ENCODE data around the gene ZNF536.
A peak's percentile ranks its signal among the peaks of the same experiment; 100 is the strongest.

ZNF536 gene

DNA sequence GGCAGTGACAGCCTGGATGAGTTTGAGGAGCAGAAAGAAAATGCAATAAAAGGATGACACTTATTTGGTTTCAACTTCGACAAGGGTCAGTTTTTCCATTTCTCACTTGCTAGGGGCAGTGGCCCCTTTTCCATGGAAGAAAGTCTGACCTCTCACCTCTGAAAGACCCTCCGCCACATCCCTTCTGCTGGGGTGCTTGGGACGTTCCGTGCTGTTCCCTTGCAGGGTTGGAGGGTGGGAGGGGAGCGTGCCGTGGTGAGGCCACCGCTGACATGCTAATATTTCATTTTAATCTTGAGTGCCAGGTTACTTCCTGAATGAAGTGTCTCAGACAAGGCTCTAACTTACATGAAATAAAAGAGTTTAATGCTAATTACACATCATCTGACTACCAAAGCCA lies 5.2 kb upstream of the ZNF536 start:
- 88% methylated on average over 7 of the region's 7 CpGs for WGBS
- H3K4me1 ChIP-seq (ENCODE audit: insufficient read depth, low read length): peaks cover 14% of the 10 kb centered on the region
- H3K36me3 ChIP-seq (ENCODE audit: insufficient read depth, low read length): no peaks in the 10 kb centered on the region
- H3K27ac ChIP-seq (ENCODE audit: low read depth, low read length): no peak overlapping the region
- H3K9me3 ChIP-seq (ENCODE audit: insufficient read depth, low read depth, low read length): no peaks in the 10 kb centered on the region
- H3K27me3 ChIP-seq (ENCODE audit: insufficient read depth, low read length): peaks cover 5% of the 10 kb centered on the region; the same call in 1 of the 2 replicates
- no peak overlapping the region for H3K9ac ChIP-seq (ENCODE audit: low read depth, low read length)
- no peak overlapping the region for H3K4me3 ChIP-seq (ENCODE audit: low read length)

DNA sequence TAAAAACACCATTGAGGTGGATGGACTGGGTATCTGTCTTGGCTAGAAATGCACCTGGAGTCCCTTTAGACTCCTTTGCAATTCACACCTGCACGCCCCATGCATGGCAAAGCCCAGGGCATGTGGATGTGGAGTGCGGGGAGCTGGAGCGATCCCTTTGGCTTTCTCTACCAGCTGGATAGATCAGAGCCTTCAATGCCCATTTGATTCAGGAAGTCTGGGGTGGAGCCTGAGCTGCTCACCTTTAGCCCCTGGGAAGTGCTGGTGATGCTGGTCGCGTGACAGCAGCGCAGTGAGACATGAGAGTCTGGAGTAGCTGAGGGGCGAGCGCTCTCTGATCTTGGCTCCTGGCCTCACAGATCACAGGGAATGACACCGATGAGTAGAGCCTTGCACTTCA lies 4.8 kb upstream of the ZNF536 start:
- H3K27ac ChIP-seq (ENCODE audit: low read depth, low read length): no peak overlapping the region
- H3K27me3 ChIP-seq (ENCODE audit: insufficient read depth, low read length): peaks cover 5% of the 10 kb centered on the region; the same call in 1 of the 2 replicates
- no peak overlapping the region for H3K4me3 ChIP-seq (ENCODE audit: low read length)
- 95% methylated on average over 9 of the region's 9 CpGs for WGBS
- no peaks in the 10 kb centered on the region for H3K9me3 ChIP-seq (ENCODE audit: insufficient read depth, low read depth, low read length)
- H3K9ac ChIP-seq (ENCODE audit: low read depth, low read length): no peak overlapping the region
- H3K36me3 ChIP-seq (ENCODE audit: insufficient read depth, low read length): no peaks in the 10 kb centered on the region
- H3K4me1 ChIP-seq (ENCODE audit: insufficient read depth, low read length): peaks cover 18% of the 10 kb centered on the region

DNA sequence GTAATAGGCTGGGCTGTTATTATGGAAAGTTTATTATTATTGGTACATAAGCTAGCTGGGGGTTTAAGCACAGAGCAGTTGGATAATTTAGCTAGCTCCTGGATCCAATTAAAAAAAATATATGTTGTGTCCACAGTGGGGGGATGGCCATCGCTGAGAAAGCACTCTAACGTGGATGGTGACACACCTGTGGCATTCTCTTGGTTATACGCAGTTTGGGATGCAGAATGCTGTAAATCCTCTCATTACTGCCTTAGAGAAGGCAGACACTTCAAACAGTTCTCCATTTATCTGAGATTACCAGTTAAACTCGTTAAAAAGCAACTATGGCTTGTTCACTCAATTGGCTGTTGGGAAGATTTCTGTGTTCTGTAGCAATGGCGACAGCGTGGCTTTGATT lies 2.4 kb upstream of the ZNF536 start:
- Histone ChIP-seq H3K27me3 (ENCODE audit: insufficient read depth, low read length) (peaks cover 26% of the 10 kb centered on the region), H3K4me3 (ENCODE audit: low read length) (no peak overlapping the region), H3K9ac (ENCODE audit: low read depth, low read length) (no peak overlapping the region), H3K9me3 (ENCODE audit: insufficient read depth, low read depth, low read length) (no peaks in the 10 kb centered on the region), H3K27ac (ENCODE audit: low read depth, low read length) (no peak overlapping the region), H3K4me1 (ENCODE audit: insufficient read depth, low read length) (peaks cover 34% of the 10 kb centered on the region), H3K36me3 (ENCODE audit: insufficient read depth, low read length) (no peaks in the 10 kb centered on the region)
- WGBS: 94% methylated on average over 6 of the region's 6 CpGs

DNA sequence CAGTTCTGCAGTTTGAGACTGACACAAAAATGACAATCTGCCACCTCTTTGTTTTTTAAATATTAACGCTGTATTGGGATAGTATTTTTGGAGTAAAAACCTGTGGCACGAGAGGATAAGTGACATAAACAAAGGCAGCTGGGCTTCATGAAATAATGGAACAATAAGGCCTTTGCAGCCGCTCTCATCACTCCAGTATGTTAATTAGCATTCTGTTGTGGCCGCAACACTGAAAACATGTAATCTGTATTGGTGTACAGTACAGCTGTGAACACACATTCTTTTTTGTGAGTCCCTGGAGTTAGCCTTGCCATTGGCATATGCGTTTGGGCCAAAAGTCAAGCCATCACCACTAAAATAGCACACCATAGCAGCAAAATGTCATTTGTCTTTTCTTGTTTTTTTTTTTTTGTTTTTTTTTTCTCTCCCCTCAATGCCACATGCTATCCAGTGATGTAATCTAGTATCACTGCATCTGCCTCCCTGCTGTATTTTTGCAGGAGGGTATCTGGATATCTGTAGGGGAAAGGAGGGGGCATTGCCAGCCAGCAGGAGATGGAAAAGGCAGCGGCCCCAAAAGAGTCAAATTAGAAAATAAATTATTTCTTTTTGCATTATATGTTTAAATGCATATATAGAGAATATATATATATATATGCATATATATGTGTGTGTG lies 885 bp upstream of the ZNF536 start:
- Histone ChIP-seq H3K9ac (ENCODE audit: low read depth, low read length) (no peak overlapping the region), H3K9me3 (ENCODE audit: insufficient read depth, low read depth, low read length) (no peaks in the 10 kb centered on the region), H3K27me3 (ENCODE audit: insufficient read depth, low read length) (peaks cover 40% of the 10 kb centered on the region), H3K36me3 (ENCODE audit: insufficient read depth, low read length) (no peaks in the 10 kb centered on the region), H3K4me1 (ENCODE audit: insufficient read depth, low read length) (peaks cover 28% of the 10 kb centered on the region), H3K27ac (ENCODE audit: low read depth, low read length) (no peak overlapping the region), H3K4me3 (ENCODE audit: low read length) (no peak overlapping the region)
- WGBS: 96% methylated on average over 5 of the region's 6 CpGs

DNA sequence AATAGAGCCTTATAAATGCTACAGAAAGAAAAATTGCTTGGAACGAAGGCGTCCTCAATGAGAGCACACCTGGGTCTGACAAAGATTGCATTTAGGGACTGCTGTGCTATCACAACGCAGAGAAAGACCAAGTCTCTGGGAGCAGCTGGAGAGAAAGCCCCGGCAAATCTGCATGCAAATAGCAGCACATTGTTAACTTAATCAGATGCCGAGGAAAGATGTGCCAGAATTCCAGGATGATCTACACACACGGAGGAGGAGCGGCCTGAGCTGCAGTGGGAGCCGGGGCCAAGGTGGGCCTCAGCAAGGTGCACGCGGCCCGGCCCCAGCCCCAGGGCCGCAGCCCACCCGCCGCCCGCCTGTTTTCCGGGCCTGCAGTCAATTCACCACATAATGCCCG lies 1.4 kb downstream of the ZNF536 start:
- Histone ChIP-seq H3K9me3 (ENCODE audit: insufficient read depth, low read depth, low read length) (no peaks in the 10 kb centered on the region), H3K36me3 (ENCODE audit: insufficient read depth, low read length) (no peaks in the 10 kb centered on the region), H3K27ac (ENCODE audit: low read depth, low read length) (peak overlapping the region; percentile 76; the same call in 1 of the 2 replicates), H3K4me1 (ENCODE audit: insufficient read depth, low read length) (peaks cover 28% of the 10 kb centered on the region), H3K4me3 (ENCODE audit: low read length) (peak overlapping the region; percentile 64), H3K9ac (ENCODE audit: low read depth, low read length) (0 out of 2 replicates have a peak overlapping the region, but pooled peaks have one; percentile 11), H3K27me3 (ENCODE audit: insufficient read depth, low read length) (peaks cover 38% of the 10 kb centered on the region)
- 1% methylated on average over 17 of the region's 17 CpGs for WGBS

GRCh38 chr19:30374539-30374864 lies 2.3 kb downstream of the ZNF536 start:
- 5% methylated on average over 21 of the region's 21 CpGs for WGBS
- H3K4me1 ChIP-seq (ENCODE audit: insufficient read depth, low read length): peaks cover 28% of the 10 kb centered on the region
- H3K9ac ChIP-seq (ENCODE audit: low read depth, low read length): peak overlapping the region; percentile 61
- no peaks in the 10 kb centered on the region for H3K9me3 ChIP-seq (ENCODE audit: insufficient read depth, low read depth, low read length)
- peaks cover 38% of the 10 kb centered on the region for H3K27me3 ChIP-seq (ENCODE audit: insufficient read depth, low read length)
- H3K36me3 ChIP-seq (ENCODE audit: insufficient read depth, low read length): no peaks in the 10 kb centered on the region
- no peak overlapping the region for H3K27ac ChIP-seq (ENCODE audit: low read depth, low read length)
- peak overlapping the region; percentile 64 for H3K4me3 ChIP-seq (ENCODE audit: low read length)

DNA sequence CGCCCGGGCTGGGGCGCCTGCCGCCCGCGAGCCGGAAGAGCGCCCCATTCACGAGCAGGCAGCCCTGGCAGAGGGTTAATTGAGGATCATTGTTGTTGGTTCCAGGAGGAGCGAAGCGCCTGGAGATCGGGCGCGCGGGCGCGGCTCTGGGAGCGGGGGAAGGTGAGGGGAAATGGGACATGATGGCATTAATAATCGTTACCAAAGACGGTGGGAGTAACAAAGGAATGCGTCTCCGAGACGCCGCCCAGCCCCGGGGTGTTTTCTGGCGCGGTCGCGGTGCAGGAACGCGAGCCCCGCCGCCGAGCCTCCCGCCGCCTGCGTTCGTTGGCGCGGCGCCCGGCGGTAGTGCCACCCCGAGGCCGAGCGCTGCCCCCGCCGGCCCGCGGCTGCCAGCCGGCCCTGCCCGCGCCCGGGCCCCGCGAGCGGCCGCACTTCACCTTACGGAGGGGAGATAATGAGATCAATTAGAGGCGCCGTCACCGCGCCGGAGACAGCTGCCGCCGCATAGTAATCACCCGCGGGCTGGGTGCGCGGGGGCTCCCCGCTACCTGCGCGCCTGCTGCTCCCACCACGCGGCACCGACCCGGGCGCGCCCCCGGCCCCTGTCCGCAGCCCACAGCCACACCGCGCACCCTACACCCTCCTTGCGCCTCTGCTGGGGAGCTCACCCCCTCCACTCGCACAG lies 2.8 kb downstream of the ZNF536 start:
- Histone ChIP-seq H3K4me3 (ENCODE audit: low read length) (peak overlapping the region; percentile 64), H3K9me3 (ENCODE audit: insufficient read depth, low read depth, low read length) (no peaks in the 10 kb centered on the region), H3K9ac (ENCODE audit: low read depth, low read length) (peak overlapping the region; percentile 61), H3K36me3 (ENCODE audit: insufficient read depth, low read length) (no peaks in the 10 kb centered on the region), H3K27me3 (ENCODE audit: insufficient read depth, low read length) (peaks cover 38% of the 10 kb centered on the region), H3K27ac (ENCODE audit: low read depth, low read length) (no peak overlapping the region), H3K4me1 (ENCODE audit: insufficient read depth, low read length) (peaks cover 28% of the 10 kb centered on the region)
- 2% methylated on average over 85 of the region's 85 CpGs for WGBS

- peak overlapping the region; percentile 64 for H3K4me3 ChIP-seq (ENCODE audit: low read length)
- H3K27ac ChIP-seq (ENCODE audit: low read depth, low read length): no peak overlapping the region
- H3K27me3 ChIP-seq (ENCODE audit: insufficient read depth, low read length): peaks cover 38% of the 10 kb centered on the region
- WGBS: 73% methylated on average over 23 of the region's 23 CpGs
- no peak overlapping the region; the same call in 1 of the 2 replicates for H3K9ac ChIP-seq (ENCODE audit: low read depth, low read length)
- no peaks in the 10 kb centered on the region for H3K9me3 ChIP-seq (ENCODE audit: insufficient read depth, low read depth, low read length)
- peaks cover 28% of the 10 kb centered on the region for H3K4me1 ChIP-seq (ENCODE audit: insufficient read depth, low read length)
- no peaks in the 10 kb centered on the region for H3K36me3 ChIP-seq (ENCODE audit: insufficient read depth, low read length)
Measured at GRCh38 chr19:30375553-30376031, 3.4 kb downstream of the ZNF536 start.

DNA sequence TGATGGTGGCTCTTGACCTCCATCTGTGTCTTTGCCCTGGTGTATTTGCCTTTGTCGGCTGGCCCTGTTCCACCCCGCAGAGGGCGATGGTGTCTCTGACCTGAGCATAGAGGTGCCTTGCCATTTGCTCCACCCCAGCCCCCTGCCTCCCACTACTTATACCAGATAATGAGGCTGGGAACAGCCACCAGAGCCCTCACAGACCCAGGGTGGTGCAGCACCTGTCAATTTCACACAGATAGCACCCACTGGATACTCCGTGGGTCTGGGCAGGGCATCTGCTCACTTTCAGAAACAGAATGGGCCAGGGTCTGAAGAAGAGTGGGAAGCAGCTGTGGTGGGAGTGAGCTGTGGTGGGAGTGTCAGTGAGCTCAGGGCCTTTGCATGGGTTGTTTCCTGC lies 4.1 kb downstream of the ZNF536 start:
- Histone ChIP-seq H3K27ac (ENCODE audit: low read depth, low read length) (no peak overlapping the region), H3K4me3 (ENCODE audit: low read length) (no peak overlapping the region), H3K9me3 (ENCODE audit: insufficient read depth, low read depth, low read length) (no peaks in the 10 kb centered on the region), H3K4me1 (ENCODE audit: insufficient read depth, low read length) (peaks cover 24% of the 10 kb centered on the region), H3K9ac (ENCODE audit: low read depth, low read length) (no peak overlapping the region), H3K27me3 (ENCODE audit: insufficient read depth, low read length) (peaks cover 38% of the 10 kb centered on the region), H3K36me3 (ENCODE audit: insufficient read depth, low read length) (no peaks in the 10 kb centered on the region)
- WGBS: 65% methylated on average over 4 of the region's 4 CpGs

DNA sequence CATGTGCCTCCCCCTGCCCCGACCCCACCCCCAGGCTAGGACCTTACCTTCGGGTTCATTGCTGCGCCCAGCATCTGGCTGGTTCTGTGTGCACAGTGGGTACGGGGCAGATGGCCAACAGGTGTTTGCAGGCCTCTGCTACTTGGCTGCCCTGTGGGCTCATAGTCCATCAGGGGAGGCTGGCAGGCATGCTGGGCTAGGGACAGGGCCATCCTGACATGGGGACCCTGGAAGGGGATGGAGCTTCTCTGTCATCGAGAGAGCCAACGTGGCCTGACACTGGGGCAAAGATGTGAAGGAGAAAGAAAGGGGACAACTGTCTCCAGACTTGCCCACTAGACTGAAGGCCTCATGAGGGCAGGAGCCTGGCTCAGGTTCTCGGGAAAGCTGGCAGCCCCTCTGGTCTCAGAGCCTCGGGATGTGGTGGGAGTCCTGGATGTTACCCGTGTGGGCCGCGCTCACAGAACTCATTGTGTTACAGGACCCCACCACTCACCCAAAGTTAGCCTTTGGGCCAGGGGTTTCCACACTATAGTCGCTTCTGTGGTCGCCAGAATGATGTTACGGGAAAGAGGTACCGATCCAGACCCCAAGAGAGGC lies 4.7 kb downstream of the ZNF536 start:
- H3K27me3 ChIP-seq (ENCODE audit: insufficient read depth, low read length): peaks cover 38% of the 10 kb centered on the region
- no peaks in the 10 kb centered on the region for H3K36me3 ChIP-seq (ENCODE audit: insufficient read depth, low read length)
- no peak overlapping the region for H3K27ac ChIP-seq (ENCODE audit: low read depth, low read length)
- H3K9me3 ChIP-seq (ENCODE audit: insufficient read depth, low read depth, low read length): no peaks in the 10 kb centered on the region
- no peak overlapping the region for H3K4me3 ChIP-seq (ENCODE audit: low read length)
- 95% methylated on average over 15 of the region's 15 CpGs for WGBS
- no peak overlapping the region for H3K9ac ChIP-seq (ENCODE audit: low read depth, low read length)
- peaks cover 23% of the 10 kb centered on the region for H3K4me1 ChIP-seq (ENCODE audit: insufficient read depth, low read length)

DNA sequence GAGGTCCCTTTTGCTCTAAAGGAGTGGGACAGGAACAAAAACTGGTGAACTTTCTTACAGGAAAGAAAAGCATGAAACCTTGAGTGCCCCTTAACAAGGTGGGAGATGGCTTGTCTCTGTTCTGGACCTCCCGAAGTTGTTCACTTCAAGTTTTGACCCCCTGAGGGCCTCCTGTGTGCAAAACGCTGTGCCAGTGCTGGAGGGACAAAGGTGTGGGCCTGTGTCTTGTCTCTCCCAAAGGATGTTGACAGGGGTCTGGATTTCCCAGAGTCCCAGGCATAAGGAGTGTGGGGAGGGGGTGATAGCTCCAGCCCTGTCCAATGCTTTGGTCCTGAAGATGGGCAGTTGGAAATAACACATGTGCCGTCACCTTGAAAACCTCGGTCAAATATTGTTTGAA lies 6.5 kb downstream of the ZNF536 start:
- Histone ChIP-seq H3K27me3 (ENCODE audit: insufficient read depth, low read length) (peaks cover 27% of the 10 kb centered on the region), H3K9ac (ENCODE audit: low read depth, low read length) (no peak overlapping the region), H3K27ac (ENCODE audit: low read depth, low read length) (no peak overlapping the region), H3K9me3 (ENCODE audit: insufficient read depth, low read depth, low read length) (no peaks in the 10 kb centered on the region), H3K36me3 (ENCODE audit: insufficient read depth, low read length) (no peaks in the 10 kb centered on the region), H3K4me1 (ENCODE audit: insufficient read depth, low read length) (peaks cover 7% of the 10 kb centered on the region), H3K4me3 (ENCODE audit: low read length) (no peak overlapping the region)
- WGBS: 89% methylated on average over 4 of the region's 4 CpGs

All from HUES64 (cell line).